Nephron progenitor cell (in vitro differentiated cells): ENCODE data around the gene EPHA4.
A peak's percentile ranks its signal among the peaks of the same experiment; 100 is the strongest.

Experiments used
- DNase-seq: peaks from one replicate; pipeline ENCODE4 v3.0.0; 2021
- H3K27ac Mint-ChIP-seq: 2 replicates; pipeline ENCODE4 v1.8.0; 2021; ENCODE audit warnings: mild to moderate bottlenecking, moderate library complexity, mixed read lengths
- H3K27me3 Mint-ChIP-seq: 2 replicates; pipeline ENCODE4 v1.8.0; 2021; ENCODE audit warnings: mild to moderate bottlenecking, low read depth, mixed read lengths; ENCODE audit not compliant: poor library complexity
- H3K36me3 Mint-ChIP-seq: 2 replicates; pipeline ENCODE4 v1.8.0; 2021; ENCODE audit warnings: low read depth, mixed read lengths
- H3K4me1 Mint-ChIP-seq: 2 replicates; pipeline ENCODE4 v1.8.0; 2021; ENCODE audit warnings: mixed read lengths
- H3K4me3 Mint-ChIP-seq: 2 replicates; pipeline ENCODE4 v1.8.0; 2021; ENCODE audit warnings: mild to moderate bottlenecking, moderate library complexity, mixed read lengths
- H3K9me3 Mint-ChIP-seq: 2 replicates; pipeline ENCODE4 v1.8.0; 2021; ENCODE audit warnings: mild to moderate bottlenecking, moderate library complexity, mixed read lengths
- CTCF ChIP-seq: fragments of 200-600 bp; sonication (generic); IDR thresholded peaks from 2 replicates; pipeline ENCODE4 v1.5.0; 2021; ENCODE audit warnings: antibody characterized with exemption

The EPHA4 gene

GRCh38 chr2:221455214-221455613 lies 116.9 kb downstream of the EPHA4 start:
- H3K9me3 Mint-ChIP-seq: no peaks in the 10 kb centered on the region
- no peaks in the 10 kb centered on the region for H3K27me3 Mint-ChIP-seq
- H3K4me3 Mint-ChIP-seq: no peak overlapping the region
- no peak overlapping the region for H3K27ac Mint-ChIP-seq
- peaks cover 69% of the 10 kb centered on the region for H3K4me1 Mint-ChIP-seq
- H3K36me3 Mint-ChIP-seq: peaks cover 69% of the 10 kb centered on the region
- no peak for DNase-seq
- TF ChIP-seq CTCF: no peak

GRCh38 chr2:221454459-221455105 lies 117.5 kb downstream of the EPHA4 start:
- H3K27me3 Mint-ChIP-seq: no peaks in the 10 kb centered on the region
- H3K4me3 Mint-ChIP-seq: no peak overlapping the region
- H3K4me1 Mint-ChIP-seq: peaks cover 70% of the 10 kb centered on the region
- H3K27ac Mint-ChIP-seq: peak overlapping the region; percentile 56
- DNase-seq: no peak
- TF ChIP-seq CTCF: no peak
- H3K9me3 Mint-ChIP-seq: no peaks in the 10 kb centered on the region
- peaks cover 71% of the 10 kb centered on the region for H3K36me3 Mint-ChIP-seq

DNA sequence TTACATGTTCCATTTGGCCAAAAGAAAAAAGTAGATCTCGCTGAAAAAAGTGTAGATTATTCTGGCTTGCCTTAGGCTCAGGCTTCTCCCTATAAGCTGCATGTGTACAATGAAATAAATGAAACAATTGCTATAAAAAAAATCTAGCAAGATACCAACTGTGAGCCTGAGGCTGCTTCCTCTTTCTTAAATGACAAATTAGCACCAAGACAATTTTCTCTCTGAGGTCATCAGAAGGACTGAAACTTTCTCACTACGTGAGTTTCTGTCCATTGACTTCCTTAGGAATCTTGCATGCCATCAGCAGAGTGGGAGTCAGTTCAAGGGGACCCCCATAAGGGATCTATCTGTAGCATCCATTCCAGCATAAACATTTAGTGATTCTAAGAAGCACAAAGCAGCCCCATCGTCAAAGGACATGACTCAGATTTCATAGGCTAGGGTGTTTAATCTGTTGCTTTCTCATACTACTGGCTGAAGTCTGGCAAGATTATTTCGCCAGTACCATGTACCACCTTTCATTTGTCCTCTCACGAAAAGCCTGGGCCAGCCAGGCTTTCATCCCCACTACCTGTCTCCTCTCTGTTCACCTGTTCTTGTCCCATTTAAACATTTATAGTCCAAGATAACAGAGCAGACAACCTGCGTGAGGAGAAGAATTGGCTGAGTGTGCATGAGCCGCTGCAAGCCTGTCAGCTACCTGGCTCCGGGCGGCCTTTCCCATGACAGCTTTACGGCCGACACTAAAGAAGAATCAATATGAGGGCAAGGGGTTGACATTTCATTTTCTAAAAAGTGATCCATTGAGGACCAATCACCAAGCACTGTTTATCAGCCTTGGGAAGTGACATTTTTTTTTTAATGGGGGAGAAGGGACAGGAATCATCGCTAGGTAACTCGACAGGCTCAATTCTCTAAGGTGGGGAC lies 120.0 kb downstream of the EPHA4 start:
- peak; percentile 27 for DNase-seq
- Mint-ChIP-seq H3K27me3 (no peaks in the 10 kb centered on the region), H3K4me3 (no peak overlapping the region), H3K9me3 (no peaks in the 10 kb centered on the region), H3K36me3 (peaks cover 82% of the 10 kb centered on the region), H3K27ac (peak overlapping the region; percentile 35), H3K4me1 (peaks cover 80% of the 10 kb centered on the region)
- TF ChIP-seq CTCF: no peak

GRCh38 chr2:221450280-221450679 lies 121.8 kb downstream of the EPHA4 start:
- Mint-ChIP-seq H3K27me3 (no peaks in the 10 kb centered on the region), H3K4me3 (no peak overlapping the region), H3K36me3 (peaks cover 75% of the 10 kb centered on the region), H3K4me1 (peaks cover 64% of the 10 kb centered on the region), H3K9me3 (no peaks in the 10 kb centered on the region), H3K27ac (no peak overlapping the region)
- DNase-seq: no peak
- TF ChIP-seq CTCF: no peak

- no peaks in the 10 kb centered on the region for H3K27me3 Mint-ChIP-seq
- H3K27ac Mint-ChIP-seq: no peak overlapping the region
- no peak overlapping the region for H3K4me3 Mint-ChIP-seq
- H3K4me1 Mint-ChIP-seq: peaks cover 62% of the 10 kb centered on the region
- no peaks in the 10 kb centered on the region for H3K9me3 Mint-ChIP-seq
- TF ChIP-seq CTCF: no peak
- no peak for DNase-seq
- H3K36me3 Mint-ChIP-seq: peaks cover 75% of the 10 kb centered on the region
Measured at GRCh38 chr2:221449406-221449805, 122.7 kb downstream of the EPHA4 start.
